ENCODE results near the gene MPDZ. TPM values are rescaled to one million over a fixed set of nuclear protein-coding genes. Genes with fewer than 3 reads are reported as not detected.

The MPDZ gene
- total RNA-seq, 1 donor from 2014 or later, result 97.0 TPM

DNA sequence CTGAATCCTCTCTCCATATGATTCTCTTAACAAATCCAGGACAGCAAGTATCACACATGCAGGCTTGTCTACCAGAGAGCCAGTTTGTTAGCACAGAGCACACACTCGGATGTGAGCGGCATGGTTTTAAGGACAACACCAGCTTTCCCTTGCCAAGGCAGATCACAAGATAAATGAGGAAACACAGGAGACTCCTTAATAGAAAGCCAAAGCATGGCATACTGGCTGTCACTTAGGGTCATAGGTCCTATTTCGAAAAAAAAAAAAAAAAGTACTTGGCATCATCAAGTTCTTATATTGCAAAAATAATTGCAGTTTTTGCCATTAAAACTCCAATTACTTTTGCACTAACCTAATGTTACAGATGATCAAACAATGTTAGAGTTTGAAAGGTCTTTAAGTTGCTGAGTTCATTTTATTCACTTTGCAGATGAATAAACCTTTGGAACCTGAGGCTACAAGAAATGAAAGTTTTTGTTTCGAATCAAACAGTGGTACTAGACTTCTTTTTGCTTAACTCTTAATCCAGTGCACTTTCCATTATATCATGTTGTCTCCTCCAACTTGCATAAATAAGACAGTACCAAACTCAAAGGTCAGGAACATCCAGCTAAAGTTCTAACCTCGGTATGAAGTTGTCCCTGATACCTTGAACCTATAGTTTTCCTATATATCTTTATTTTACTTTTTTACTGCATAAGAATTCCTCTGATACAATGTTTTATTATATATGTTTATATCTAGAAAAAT lies 138.5 kb downstream of the MPDZ start:
- TF ChIP-seq CTCF (IDR thresholded peaks at IDR 0.05; ENCODE audit: unreplicated experiment), result no peak
- H3K9me3 Mint-ChIP-seq (ENCODE audit: unreplicated experiment), result no peaks in the 10 kb centered on the region
- peaks cover 20% of the 10 kb centered on the region for H3K4me1 Mint-ChIP-seq (ENCODE audit: unreplicated experiment)
- no peak for DNase-seq (ENCODE audit: low spot score)
- peaks cover 10% of the 10 kb centered on the region for H3K36me3 Mint-ChIP-seq (ENCODE audit: low read depth, unreplicated experiment)
- H3K27ac Mint-ChIP-seq (ENCODE audit: unreplicated experiment), result no peak overlapping the region
- no peak overlapping the region for H3K4me3 Mint-ChIP-seq (ENCODE audit: unreplicated experiment)
- no peaks in the 10 kb centered on the region for H3K27me3 Mint-ChIP-seq (ENCODE audit: unreplicated experiment)

DNA sequence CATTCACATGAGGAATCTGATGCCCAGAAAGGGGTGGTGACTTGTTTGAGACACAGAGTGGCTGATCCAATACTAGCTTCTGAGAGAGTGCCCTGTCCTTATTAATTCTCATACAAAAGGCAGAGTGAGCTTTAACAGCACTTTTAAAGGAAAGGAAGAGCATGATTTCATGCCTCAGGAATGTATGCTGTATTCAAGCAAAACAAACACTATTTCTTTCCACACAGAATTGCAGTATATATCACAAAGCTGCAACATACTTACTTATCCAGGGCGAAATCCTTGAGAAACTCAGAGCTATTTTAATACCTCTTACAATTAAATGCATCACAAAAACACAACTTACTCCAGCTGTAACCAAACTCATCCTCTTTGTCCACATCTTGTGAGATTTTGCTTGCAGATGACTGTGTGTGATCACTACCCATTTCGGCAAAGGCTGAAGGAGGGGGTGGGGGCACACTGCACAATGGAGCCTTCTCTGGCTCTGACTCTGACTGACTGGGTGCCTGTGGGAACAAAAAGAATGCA lies 139.8 kb downstream of the MPDZ start:
- Mint-ChIP-seq H3K27me3 (ENCODE audit: unreplicated experiment) (no peaks in the 10 kb centered on the region), H3K36me3 (ENCODE audit: low read depth, unreplicated experiment) (peaks cover 21% of the 10 kb centered on the region), H3K27ac (ENCODE audit: unreplicated experiment) (peak overlapping the region; percentile 96), H3K4me1 (ENCODE audit: unreplicated experiment) (peaks cover 17% of the 10 kb centered on the region), H3K9me3 (ENCODE audit: unreplicated experiment) (no peaks in the 10 kb centered on the region), H3K4me3 (ENCODE audit: unreplicated experiment) (no peak overlapping the region)
- no peak for TF ChIP-seq CTCF (IDR thresholded peaks at IDR 0.05; ENCODE audit: unreplicated experiment)
- no peak for DNase-seq (ENCODE audit: low spot score)

DNA sequence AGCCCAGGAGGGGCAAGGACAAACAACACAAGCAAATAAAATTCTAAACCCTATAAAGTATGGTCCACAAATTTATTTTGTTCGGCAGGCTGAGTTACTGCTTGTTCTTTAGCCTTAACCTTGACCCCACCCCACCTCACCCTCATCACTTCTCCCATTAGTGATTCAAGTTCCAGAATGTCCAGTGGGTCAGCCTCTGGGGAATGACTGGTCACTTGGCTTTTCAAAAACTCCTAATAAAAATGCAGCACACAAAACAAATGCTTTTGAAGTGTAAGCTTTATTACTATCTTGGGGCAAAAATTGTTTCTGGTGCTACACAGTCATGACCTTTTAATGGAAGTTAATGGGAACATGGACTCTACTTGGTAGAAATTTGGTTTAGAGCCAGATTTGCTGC lies 142.1 kb downstream of the MPDZ start:
- no peak overlapping the region for H3K27ac Mint-ChIP-seq (ENCODE audit: unreplicated experiment)
- TF ChIP-seq CTCF (IDR thresholded peaks at IDR 0.05; ENCODE audit: unreplicated experiment), result no peak
- H3K27me3 Mint-ChIP-seq (ENCODE audit: unreplicated experiment), result no peaks in the 10 kb centered on the region
- no peaks in the 10 kb centered on the region for H3K9me3 Mint-ChIP-seq (ENCODE audit: unreplicated experiment)
- peaks cover 24% of the 10 kb centered on the region for H3K36me3 Mint-ChIP-seq (ENCODE audit: low read depth, unreplicated experiment)
- peaks cover 7% of the 10 kb centered on the region for H3K4me1 Mint-ChIP-seq (ENCODE audit: unreplicated experiment)
- DNase-seq (ENCODE audit: low spot score), result no peak
- no peak overlapping the region for H3K4me3 Mint-ChIP-seq (ENCODE audit: unreplicated experiment)

- Mint-ChIP-seq H3K4me3 (ENCODE audit: unreplicated experiment) (no peak overlapping the region), H3K27ac (ENCODE audit: unreplicated experiment) (no peak overlapping the region), H3K36me3 (ENCODE audit: low read depth, unreplicated experiment) (peaks cover 24% of the 10 kb centered on the region), H3K27me3 (ENCODE audit: unreplicated experiment) (no peaks in the 10 kb centered on the region), H3K9me3 (ENCODE audit: unreplicated experiment) (no peaks in the 10 kb centered on the region), H3K4me1 (ENCODE audit: unreplicated experiment) (no peaks in the 10 kb centered on the region)
- TF ChIP-seq CTCF (IDR thresholded peaks at IDR 0.05; ENCODE audit: unreplicated experiment), result no peak
- DNase-seq (ENCODE audit: low spot score), result no peak
These were observed 147.5 kb downstream of the MPDZ start for GRCh38 chr9:13131991-13132390.

DNA sequence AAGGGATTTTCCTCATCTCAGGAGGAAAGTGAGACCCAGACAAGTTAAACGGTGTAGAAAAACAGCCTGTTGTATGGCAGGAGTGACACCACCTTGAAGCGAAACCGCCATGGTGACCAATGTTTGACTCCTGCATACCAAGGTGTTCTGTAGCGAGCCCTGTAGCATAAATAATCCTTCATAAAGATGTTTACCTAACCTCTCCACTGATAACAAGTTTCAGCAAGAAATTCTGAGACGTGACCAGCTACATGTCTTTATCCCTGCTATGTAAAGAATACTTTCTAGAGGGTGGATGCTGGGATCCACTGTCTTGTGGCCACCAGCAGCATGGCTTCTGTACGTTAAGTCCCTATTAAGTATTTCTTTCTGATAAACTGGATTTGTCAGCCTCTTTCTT lies 148.1 kb downstream of the MPDZ start:
- no peaks in the 10 kb centered on the region for H3K27me3 Mint-ChIP-seq (ENCODE audit: unreplicated experiment)
- TF ChIP-seq CTCF (IDR thresholded peaks at IDR 0.05; ENCODE audit: unreplicated experiment), result no peak
- no peak overlapping the region for H3K4me3 Mint-ChIP-seq (ENCODE audit: unreplicated experiment)
- peaks cover 21% of the 10 kb centered on the region for H3K36me3 Mint-ChIP-seq (ENCODE audit: low read depth, unreplicated experiment)
- H3K4me1 Mint-ChIP-seq (ENCODE audit: unreplicated experiment), result no peaks in the 10 kb centered on the region
- no peaks in the 10 kb centered on the region for H3K9me3 Mint-ChIP-seq (ENCODE audit: unreplicated experiment)
- no peak for DNase-seq (ENCODE audit: low spot score)
- no peak overlapping the region for H3K27ac Mint-ChIP-seq (ENCODE audit: unreplicated experiment)
